Activated T-helper 17 cell treated with anti-CD3 and anti-CD28 coated beads, Interleukin-2, amount 50 U/mL, for 72 hours (primary cell): ENCODE results near the gene PRKCZ. TPM values are rescaled to one million over a fixed set of nuclear protein-coding genes. Genes with fewer than 3 reads are reported as not detected.
A peak's percentile ranks its signal among the peaks of the same experiment; 100 is the strongest.

Experiments used
- ATAC-seq: fragments of 150-1000 bp; cut with Tn5 transposase; replicated peaks from 2 replicates; pipeline ENCODE4 v1.10.0; 2021; ENCODE audit warnings: mild to moderate bottlenecking, moderate library complexity
- H3K27ac Mint-ChIP-seq: one replicate; pipeline ENCODE4 v1.8.0; 2022; ENCODE audit warnings: mixed read lengths
- H3K27me3 Mint-ChIP-seq: one replicate; pipeline ENCODE4 v1.8.0; 2022; ENCODE audit warnings: mixed read lengths
- H3K36me3 Mint-ChIP-seq: one replicate; pipeline ENCODE4 v1.8.0; 2022; ENCODE audit warnings: low read depth, mild to moderate bottlenecking, mixed read lengths
- H3K4me1 Mint-ChIP-seq: one replicate; pipeline ENCODE4 v1.8.0; 2022; ENCODE audit warnings: mixed read lengths
- H3K4me3 Mint-ChIP-seq: one replicate; pipeline ENCODE4 v1.8.0; 2022; ENCODE audit warnings: mild to moderate bottlenecking, mixed read lengths
- H3K9me3 Mint-ChIP-seq: one replicate; pipeline ENCODE4 v1.8.0; 2022; ENCODE audit warnings: mixed read lengths
- total RNA-seq, 2 donors: library from RNA; stranded (reverse); gene quantifications; one replicate each; pipeline ENCODE4 v1.2.3, GENCODE V29; 2022

PRKCZ gene
- total RNA-seq, 2 donors from 2014 or later = 12.2 to 24.7 TPM

DNA sequence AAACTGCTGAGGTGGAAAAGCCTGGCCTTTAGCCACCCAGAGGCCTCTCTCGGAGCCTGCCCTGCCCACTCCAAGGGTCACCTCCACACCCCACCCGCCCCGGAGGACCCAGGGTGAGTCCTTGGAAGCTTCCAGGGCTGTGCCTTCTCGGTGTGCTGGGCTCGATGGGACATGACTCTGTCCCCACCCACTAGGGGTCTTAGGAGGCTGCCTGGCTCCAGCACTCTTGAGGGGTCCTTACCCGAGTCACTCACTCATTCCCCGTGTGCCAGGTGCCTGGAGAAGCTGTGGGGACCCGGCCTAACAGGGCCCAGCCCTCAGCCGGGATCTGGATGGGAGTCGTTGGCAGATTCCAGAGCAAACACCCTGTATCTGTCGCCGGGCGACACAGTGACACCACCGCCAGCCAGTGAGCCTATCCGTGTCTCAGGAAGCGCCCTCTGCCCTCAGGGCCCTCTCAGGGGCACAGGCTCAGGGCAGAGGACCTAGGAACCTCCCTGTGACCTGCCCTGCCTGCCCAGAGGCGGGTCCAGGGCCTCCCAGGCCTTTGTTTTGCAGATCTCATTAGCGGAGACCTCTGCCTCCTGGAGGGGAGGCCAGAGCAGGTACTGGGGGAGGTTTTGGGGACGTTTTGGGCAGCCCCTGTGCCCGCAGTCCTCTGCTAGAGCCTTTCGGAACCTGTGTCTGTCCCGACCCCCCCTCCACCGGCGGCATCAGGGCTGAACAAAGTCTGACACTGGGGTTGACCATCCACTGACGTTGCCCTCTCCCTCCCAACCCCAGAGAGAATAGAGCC lies 3.1 kb upstream of the PRKCZ start:
- Mint-ChIP-seq H3K9me3 (no peaks in the 10 kb centered on the region), H3K27me3 (no peaks in the 10 kb centered on the region), H3K4me3 (no peak overlapping the region)

GRCh38 chr1:2047749-2048729 lies 2.2 kb upstream of the PRKCZ start:
- peaks cover 19% of the 10 kb centered on the region for H3K4me1 Mint-ChIP-seq

More for the DNA sequence above, 3.1 kb upstream of the PRKCZ start:
- no peak for ATAC-seq
- Mint-ChIP-seq H3K27ac (no peak overlapping the region), H3K36me3 (no peaks in the 10 kb centered on the region), H3K4me1 (peaks cover 19% of the 10 kb centered on the region)

GRCh38 chr1:2049225-2049717 lies 940 bp upstream of the PRKCZ start:
- H3K27ac Mint-ChIP-seq = peak overlapping the region; percentile 50
- peak overlapping the region; percentile 78 for H3K4me3 Mint-ChIP-seq
- H3K27me3 Mint-ChIP-seq = no peaks in the 10 kb centered on the region
- H3K9me3 Mint-ChIP-seq = no peaks in the 10 kb centered on the region
- ATAC-seq = no peak
- H3K4me1 Mint-ChIP-seq = peaks cover 13% of the 10 kb centered on the region
- no peaks in the 10 kb centered on the region for H3K36me3 Mint-ChIP-seq

More at GRCh38 chr1:2047749-2048729, 2.2 kb upstream of the PRKCZ start:
- H3K9me3 Mint-ChIP-seq = no peaks in the 10 kb centered on the region
- H3K27me3 Mint-ChIP-seq = no peaks in the 10 kb centered on the region
- H3K4me3 Mint-ChIP-seq = peak overlapping the region; percentile 78
- no peaks in the 10 kb centered on the region for H3K36me3 Mint-ChIP-seq
- ATAC-seq = no peak
- no peak overlapping the region for H3K27ac Mint-ChIP-seq

GRCh38 chr1:2050461-2050792 lies 216 bp downstream of the PRKCZ start:
- H3K36me3 Mint-ChIP-seq = peaks cover 1% of the 10 kb centered on the region
- no peaks in the 10 kb centered on the region for H3K27me3 Mint-ChIP-seq
- no peak overlapping the region for H3K4me3 Mint-ChIP-seq
- ATAC-seq = peak; percentile 46
- H3K4me1 Mint-ChIP-seq = peaks cover 11% of the 10 kb centered on the region
- H3K9me3 Mint-ChIP-seq = no peaks in the 10 kb centered on the region
- no peak overlapping the region for H3K27ac Mint-ChIP-seq

- Mint-ChIP-seq H3K9me3 (no peaks in the 10 kb centered on the region), H3K27me3 (no peaks in the 10 kb centered on the region), H3K4me3 (peak overlapping the region; percentile 57), H3K36me3 (peaks cover 8% of the 10 kb centered on the region), H3K27ac (no peak overlapping the region), H3K4me1 (peaks cover 6% of the 10 kb centered on the region)
- no peak for ATAC-seq
Measured at GRCh38 chr1:2050793-2051682, 827 bp downstream of the PRKCZ start.

- H3K4me3 Mint-ChIP-seq = peak overlapping the region; percentile 57
- peaks cover 6% of the 10 kb centered on the region for H3K4me1 Mint-ChIP-seq
- no peaks in the 10 kb centered on the region for H3K9me3 Mint-ChIP-seq
- peak overlapping the region; percentile 38 for H3K27ac Mint-ChIP-seq
- no peak for ATAC-seq
- no peaks in the 10 kb centered on the region for H3K27me3 Mint-ChIP-seq
- peaks cover 16% of the 10 kb centered on the region for H3K36me3 Mint-ChIP-seq
Measured at GRCh38 chr1:2052054-2052679, 2.0 kb downstream of the PRKCZ start.

DNA sequence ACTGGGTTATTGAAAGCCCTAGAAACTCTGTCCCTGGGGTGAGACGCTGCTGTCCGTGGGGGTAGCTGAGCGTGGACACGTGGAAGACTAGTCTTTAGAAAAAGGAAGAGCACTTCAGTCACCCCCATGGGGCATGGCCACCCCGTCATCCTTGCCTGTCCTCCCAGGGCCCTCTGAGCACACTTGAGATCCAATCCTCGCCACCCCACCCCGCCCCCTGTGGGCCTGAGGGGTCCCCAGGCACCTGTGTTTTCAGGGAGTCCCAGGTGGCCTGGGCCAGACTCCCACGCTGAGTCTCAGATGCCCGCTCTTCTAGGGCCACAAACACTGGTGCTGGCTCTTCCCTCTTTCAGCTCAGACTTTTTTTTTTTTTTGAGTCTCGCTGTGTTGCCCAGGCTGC lies 2.5 kb downstream of the PRKCZ start:
- H3K9me3 Mint-ChIP-seq = no peaks in the 10 kb centered on the region
- H3K36me3 Mint-ChIP-seq = peaks cover 19% of the 10 kb centered on the region
- peak overlapping the region; percentile 57 for H3K4me3 Mint-ChIP-seq
- peak overlapping the region; percentile 38 for H3K27ac Mint-ChIP-seq
- peaks cover 6% of the 10 kb centered on the region for H3K4me1 Mint-ChIP-seq
- no peaks in the 10 kb centered on the region for H3K27me3 Mint-ChIP-seq
- no peak for ATAC-seq

DNA sequence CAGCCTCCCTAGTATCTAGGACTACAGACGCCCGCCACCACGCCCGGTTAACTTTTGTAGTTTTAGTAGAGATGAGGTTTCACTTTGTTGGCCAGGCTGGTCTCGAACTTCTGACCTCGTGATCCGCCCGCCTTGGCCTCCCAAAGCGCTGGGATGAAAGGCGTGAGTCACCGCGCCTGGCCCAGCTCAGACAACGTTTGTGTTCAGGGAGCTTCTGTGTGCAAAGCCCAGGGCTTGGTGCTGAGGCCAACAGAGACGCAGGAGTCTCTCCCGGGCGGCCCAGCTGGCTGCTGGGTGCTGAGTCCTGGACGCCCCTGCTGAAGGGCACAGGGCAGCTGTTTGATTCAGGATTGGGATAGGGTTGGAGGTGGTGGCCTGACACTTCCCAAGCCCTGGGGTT lies 3.0 kb downstream of the PRKCZ start:
- no peak for ATAC-seq
- Mint-ChIP-seq H3K36me3 (peaks cover 24% of the 10 kb centered on the region), H3K27me3 (no peaks in the 10 kb centered on the region), H3K9me3 (no peaks in the 10 kb centered on the region), H3K4me3 (peak overlapping the region; percentile 57), H3K27ac (no peak overlapping the region), H3K4me1 (peaks cover 6% of the 10 kb centered on the region)

- Mint-ChIP-seq H3K9me3 (no peaks in the 10 kb centered on the region), H3K4me3 (no peak overlapping the region), H3K4me1 (peaks cover 6% of the 10 kb centered on the region), H3K27me3 (no peaks in the 10 kb centered on the region), H3K36me3 (peaks cover 28% of the 10 kb centered on the region), H3K27ac (no peak overlapping the region)
- ATAC-seq = no peak
Measured at GRCh38 chr1:2053784-2054376, 3.7 kb downstream of the PRKCZ start.

- H3K36me3 Mint-ChIP-seq = peaks cover 35% of the 10 kb centered on the region
- no peak overlapping the region for H3K4me3 Mint-ChIP-seq
- H3K9me3 Mint-ChIP-seq = no peaks in the 10 kb centered on the region
- ATAC-seq = no peak
- H3K27ac Mint-ChIP-seq = no peak overlapping the region
- no peaks in the 10 kb centered on the region for H3K27me3 Mint-ChIP-seq
- H3K4me1 Mint-ChIP-seq = no peaks in the 10 kb centered on the region
Measured at GRCh38 chr1:2054560-2054959, 4.3 kb downstream of the PRKCZ start.

GRCh38 chr1:2055911-2056575 lies 5.8 kb downstream of the PRKCZ start:
- Mint-ChIP-seq H3K4me3 (no peak overlapping the region), H3K4me1 (no peaks in the 10 kb centered on the region), H3K27me3 (no peaks in the 10 kb centered on the region), H3K9me3 (no peaks in the 10 kb centered on the region), H3K36me3 (peaks cover 38% of the 10 kb centered on the region), H3K27ac (no peak overlapping the region)
- no peak for ATAC-seq

- H3K27ac Mint-ChIP-seq = no peak overlapping the region
- peaks cover 41% of the 10 kb centered on the region for H3K36me3 Mint-ChIP-seq
Measured at GRCh38 chr1:2056955-2057590, 6.9 kb downstream of the PRKCZ start.

More at GRCh38 chr1:2056955-2057590, 6.9 kb downstream of the PRKCZ start:
- no peaks in the 10 kb centered on the region for H3K9me3 Mint-ChIP-seq
- no peaks in the 10 kb centered on the region for H3K4me1 Mint-ChIP-seq
- no peak overlapping the region for H3K4me3 Mint-ChIP-seq
- H3K27me3 Mint-ChIP-seq = no peaks in the 10 kb centered on the region
- ATAC-seq = no peak
